ENCODE results near the gene CDKL2. TPM values are rescaled to one million over a fixed set of nuclear protein-coding genes. Genes with fewer than 3 reads are reported as not detected.

Gene CDKL2
- total and polyA plus RNA-seq, 2 of the 8 experiments (the other 6 are each of a cell fraction or from before 2014, with no cell fraction given): 1.4 to 2.1 TPM

DNA sequence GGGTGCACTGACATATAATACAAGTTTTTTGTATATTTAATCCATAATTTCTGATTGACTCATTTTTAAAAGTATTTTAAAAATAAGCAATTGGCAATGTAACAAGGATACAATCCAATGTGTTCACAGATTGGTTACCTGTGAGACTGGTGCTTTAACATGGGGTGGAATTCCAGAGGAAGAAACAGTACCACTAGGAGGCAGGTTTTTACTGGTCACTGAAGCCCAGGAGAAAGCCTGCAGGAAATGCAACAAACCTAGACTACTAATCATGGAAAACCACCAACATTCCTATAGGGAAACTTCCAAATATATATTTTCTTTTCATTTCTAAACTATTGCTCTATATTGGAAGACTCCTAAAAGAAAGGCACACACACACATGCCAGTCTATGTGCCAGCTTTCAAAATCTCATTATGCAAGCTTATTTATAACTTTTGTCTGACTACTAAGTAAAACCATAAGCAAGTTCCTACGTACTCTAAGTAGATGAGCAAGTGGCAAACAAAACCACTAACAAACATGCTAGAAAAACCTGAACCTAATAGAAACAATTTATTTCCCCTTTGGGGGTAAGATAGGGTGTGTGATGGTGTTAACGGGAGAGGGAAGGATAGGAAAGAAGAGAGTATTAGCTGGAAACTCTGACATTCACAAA, 23.6 kb upstream of the CDKL2 start (continued):
- TF ChIP-seq BRCA1 (IDR thresholded peaks at IDR 0.05; ENCODE audit: low read depth, low read length): no peak

Measured in H1 (cell line).